Measurements from ENCODE around the gene APOBEC2. TPM values are rescaled to one million over a fixed set of nuclear protein-coding genes. Genes with fewer than 3 reads are reported as not detected.

The APOBEC2 gene
- total and polyA plus RNA-seq, 2 donors (not counting 1 experiment from before 2014, with no cell fraction given): not detected

DNA sequence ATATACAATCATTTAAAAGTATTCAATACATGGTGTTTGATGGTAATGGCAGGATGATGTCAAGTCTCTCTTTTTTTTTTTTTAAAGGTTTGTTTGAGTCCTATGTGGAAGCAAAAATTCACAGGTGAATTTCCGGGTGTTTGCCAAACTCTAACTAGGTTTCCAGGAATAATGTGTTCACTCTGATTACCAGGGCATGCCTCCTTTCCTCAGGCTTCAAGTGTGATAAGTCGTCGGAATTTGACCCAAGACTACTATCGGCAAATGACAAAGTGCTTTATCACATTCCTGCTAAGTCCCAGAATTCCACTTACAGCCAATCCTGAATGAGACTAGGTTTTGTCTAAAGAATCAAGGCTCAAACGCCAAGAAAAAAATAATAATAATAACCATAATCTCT, 11.8 kb downstream of the APOBEC2 start:
- Histone ChIP-seq H3K27ac (ENCODE audit: low read length in 2 of 2) (no peak overlapping the region), H3K27me3 (replicated peaks in 1 of 4; ENCODE audit: control extremely low read depth in 1 of 4, control insufficient read depth in 3 of 4, insufficient read depth in 4 of 4, low read length in 3 of 4) (no peaks in the 10 kb centered on the region), H3K79me2 (ENCODE audit: control insufficient read depth, insufficient read depth, low read length) (peaks cover 11% of the 10 kb centered on the region), H3K9ac (ENCODE audit: low read length) (no peak overlapping the region), H2AFZ (ENCODE audit: insufficient read depth, low read depth, low read length, poor library complexity, severe bottlenecking) (no peak overlapping the region), H4K20me1 (ENCODE audit: control insufficient read depth, insufficient read depth, low read length, poor library complexity, severe bottlenecking) (no peaks in the 10 kb centered on the region), H3K4me1 (ENCODE audit: control insufficient read depth in 2 of 2, insufficient read depth in 2 of 2, low read length in 2 of 2) (no peaks in the 10 kb centered on the region), H3K9me3 (ENCODE audit: control extremely low read depth in 1 of 3, control insufficient read depth in 2 of 3, insufficient read depth in 1 of 3, low read length in 2 of 3) (no peaks in the 10 kb centered on the region), H3K36me3 (replicated peaks in 1 of 2; ENCODE audit: control extremely low read depth in 1 of 2, control insufficient read depth in 1 of 2, extremely low read depth in 1 of 2, insufficient read depth in 2 of 2, low read length in 1 of 2) (peaks cover 12 to 84% of the 10 kb centered on the region in 2 experiments), H3K4me2 (replicated peaks; ENCODE audit: low read depth, low read length, poor library complexity, severe bottlenecking) (no peak overlapping the region), H3K4me3 (ENCODE audit: control extremely low read depth in 1 of 5, extremely low read depth in 1 of 5, insufficient read depth in 1 of 5, low read depth in 2 of 5, low read length in 4 of 5) (no peak overlapping the region)
- Mint-ChIP-seq H3K4me1 (peaks cover 7% of the 10 kb centered on the region), H3K27ac (no peak overlapping the region), H3K27me3 (no peaks in the 10 kb centered on the region), H3K4me3 (no peak overlapping the region), H3K9me3 (ENCODE audit: insufficient read depth) (no peaks in the 10 kb centered on the region)
- DNase-seq: no peak
- WGBS (ENCODE audit: insufficient coverage): 97% methylated on average over 3 of the region's 5 CpGs
- ChIA-PET POLR2A (no interaction called here), CTCF (no interaction called here)
- no peak for TF ChIP-seq EZH2 (IDR thresholded peaks at IDR 0.05; ENCODE audit: borderline replicate concordance, insufficient read depth, low read depth, low read length, poor library complexity, severe bottlenecking)
- TF ChIP-seq, protein P1, sequence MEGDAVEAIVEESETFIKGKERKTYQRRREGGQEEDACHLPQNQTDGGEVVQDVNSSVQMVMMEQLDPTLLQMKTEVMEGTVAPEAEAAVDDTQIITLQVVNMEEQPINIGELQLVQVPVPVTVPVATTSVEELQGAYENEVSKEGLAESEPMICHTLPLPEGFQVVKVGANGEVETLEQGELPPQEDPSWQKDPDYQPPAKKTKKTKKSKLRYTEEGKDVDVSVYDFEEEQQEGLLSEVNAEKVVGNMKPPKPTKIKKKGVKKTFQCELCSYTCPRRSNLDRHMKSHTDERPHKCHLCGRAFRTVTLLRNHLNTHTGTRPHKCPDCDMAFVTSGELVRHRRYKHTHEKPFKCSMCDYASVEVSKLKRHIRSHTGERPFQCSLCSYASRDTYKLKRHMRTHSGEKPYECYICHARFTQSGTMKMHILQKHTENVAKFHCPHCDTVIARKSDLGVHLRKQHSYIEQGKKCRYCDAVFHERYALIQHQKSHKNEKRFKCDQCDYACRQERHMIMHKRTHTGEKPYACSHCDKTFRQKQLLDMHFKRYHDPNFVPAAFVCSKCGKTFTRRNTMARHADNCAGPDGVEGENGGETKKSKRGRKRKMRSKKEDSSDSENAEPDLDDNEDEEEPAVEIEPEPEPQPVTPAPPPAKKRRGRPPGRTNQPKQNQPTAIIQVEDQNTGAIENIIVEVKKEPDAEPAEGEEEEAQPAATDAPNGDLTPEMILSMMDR (IDR thresholded peaks at IDR 0.05): no peak
- ATAC-seq (ENCODE audit: low read depth): no peak
- intact Hi-C loops (cut with micrococcal nuclease): no loop called here

DNA sequence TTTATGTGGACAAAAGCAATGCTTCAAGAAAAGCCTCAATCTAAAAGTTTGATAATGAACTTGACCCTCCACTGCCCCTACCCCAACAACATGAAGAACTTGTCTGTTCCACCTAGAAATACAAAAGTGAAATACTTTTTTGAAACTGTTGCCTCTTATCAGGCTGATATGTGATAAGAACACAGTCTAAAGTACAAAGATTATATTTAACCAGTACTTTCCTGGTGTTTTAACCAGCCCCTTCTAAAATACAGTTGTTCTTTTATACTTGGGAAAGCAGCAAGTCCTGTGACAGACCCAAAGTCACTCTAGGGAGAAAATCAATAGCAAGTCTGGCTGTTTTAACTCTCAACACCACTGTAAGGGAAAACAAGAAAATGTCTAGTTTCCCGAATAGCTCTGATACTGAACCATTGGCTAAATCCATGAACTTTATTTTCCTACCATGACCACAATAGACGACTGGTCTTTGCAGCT, 12.6 kb downstream of the APOBEC2 start:
- Histone ChIP-seq H4K20me1 (ENCODE audit: control insufficient read depth, insufficient read depth, low read length, poor library complexity, severe bottlenecking) (no peaks in the 10 kb centered on the region), H3K9ac (ENCODE audit: low read length) (no peak overlapping the region), H3K9me3 (ENCODE audit: control extremely low read depth in 1 of 3, control insufficient read depth in 2 of 3, insufficient read depth in 1 of 3, low read length in 2 of 3) (no peaks in the 10 kb centered on the region), H3K27ac (ENCODE audit: low read length in 2 of 2) (no peak overlapping the region), H3K79me2 (ENCODE audit: control insufficient read depth, insufficient read depth, low read length) (peaks cover 13% of the 10 kb centered on the region), H3K27me3 (replicated peaks in 1 of 4; ENCODE audit: control extremely low read depth in 1 of 4, control insufficient read depth in 3 of 4, insufficient read depth in 4 of 4, low read length in 3 of 4) (no peaks in the 10 kb centered on the region), H3K4me1 (ENCODE audit: control insufficient read depth in 2 of 2, insufficient read depth in 2 of 2, low read length in 2 of 2) (no peaks in the 10 kb centered on the region), H2AFZ (ENCODE audit: insufficient read depth, low read depth, low read length, poor library complexity, severe bottlenecking) (no peak overlapping the region), H3K36me3 (replicated peaks in 1 of 2; ENCODE audit: control extremely low read depth in 1 of 2, control insufficient read depth in 1 of 2, extremely low read depth in 1 of 2, insufficient read depth in 2 of 2, low read length in 1 of 2) (peaks cover 12 to 83% of the 10 kb centered on the region in 2 experiments), H3K4me3 (ENCODE audit: control extremely low read depth in 1 of 5, extremely low read depth in 1 of 5, insufficient read depth in 1 of 5, low read depth in 2 of 5, low read length in 4 of 5) (no peak overlapping the region), H3K4me2 (replicated peaks; ENCODE audit: low read depth, low read length, poor library complexity, severe bottlenecking) (no peak overlapping the region)
- ATAC-seq (ENCODE audit: low read depth) (no peak), DNase-seq (no peak)
- no peak overlapping the region for H3K27ac Mint-ChIP-seq
- peaks cover 8% of the 10 kb centered on the region for H3K4me1 Mint-ChIP-seq
- CTCF ChIA-PET: interaction anchor here (0.7 to 1.1 kb wide), 4 partner anchors 9 to 38 kb away, joined by 3 to 6 read pairs (median 5); no protein-coding TSS in a partner anchor
- TF ChIP-seq, protein P1 (IDR thresholded peaks at IDR 0.05): no peak
- TF ChIP-seq EZH2 (IDR thresholded peaks at IDR 0.05; ENCODE audit: borderline replicate concordance, insufficient read depth, low read depth, low read length, poor library complexity, severe bottlenecking): no peak
- H3K27me3 Mint-ChIP-seq: no peaks in the 10 kb centered on the region
- H3K9me3 Mint-ChIP-seq (ENCODE audit: insufficient read depth): no peaks in the 10 kb centered on the region
- POLR2A ChIA-PET: no interaction called here
- 100% methylated on average over 2 of the region's 2 CpGs for WGBS (ENCODE audit: insufficient coverage)
- H3K4me3 Mint-ChIP-seq: no peak overlapping the region
- intact Hi-C loops (cut with micrococcal nuclease): loop anchor here (1.0 kb wide), 1 partner anchor 38 kb away; no protein-coding TSS in a partner anchor
